Limb (tissue), 2 donors: Measurements from ENCODE around the gene CFAP46.
"Not testable (repeated sequence)": the region's sequence is repeated elsewhere in the genome, so short reads cannot be mapped to it uniquely, and the experiment has no call there.

Experiments used
- DNase-seq, 2 donors: peaks; one replicate each; pipeline ENCODE4 v3.0.0-alpha.2; 2016; ENCODE audit errors: extremely low spot score in 2 of 2

Gene CFAP46

GRCh38 chr10:132776186-132776585, 166.2 kb downstream of the CFAP46 start:
- DNase-seq, result no peak

DNA sequence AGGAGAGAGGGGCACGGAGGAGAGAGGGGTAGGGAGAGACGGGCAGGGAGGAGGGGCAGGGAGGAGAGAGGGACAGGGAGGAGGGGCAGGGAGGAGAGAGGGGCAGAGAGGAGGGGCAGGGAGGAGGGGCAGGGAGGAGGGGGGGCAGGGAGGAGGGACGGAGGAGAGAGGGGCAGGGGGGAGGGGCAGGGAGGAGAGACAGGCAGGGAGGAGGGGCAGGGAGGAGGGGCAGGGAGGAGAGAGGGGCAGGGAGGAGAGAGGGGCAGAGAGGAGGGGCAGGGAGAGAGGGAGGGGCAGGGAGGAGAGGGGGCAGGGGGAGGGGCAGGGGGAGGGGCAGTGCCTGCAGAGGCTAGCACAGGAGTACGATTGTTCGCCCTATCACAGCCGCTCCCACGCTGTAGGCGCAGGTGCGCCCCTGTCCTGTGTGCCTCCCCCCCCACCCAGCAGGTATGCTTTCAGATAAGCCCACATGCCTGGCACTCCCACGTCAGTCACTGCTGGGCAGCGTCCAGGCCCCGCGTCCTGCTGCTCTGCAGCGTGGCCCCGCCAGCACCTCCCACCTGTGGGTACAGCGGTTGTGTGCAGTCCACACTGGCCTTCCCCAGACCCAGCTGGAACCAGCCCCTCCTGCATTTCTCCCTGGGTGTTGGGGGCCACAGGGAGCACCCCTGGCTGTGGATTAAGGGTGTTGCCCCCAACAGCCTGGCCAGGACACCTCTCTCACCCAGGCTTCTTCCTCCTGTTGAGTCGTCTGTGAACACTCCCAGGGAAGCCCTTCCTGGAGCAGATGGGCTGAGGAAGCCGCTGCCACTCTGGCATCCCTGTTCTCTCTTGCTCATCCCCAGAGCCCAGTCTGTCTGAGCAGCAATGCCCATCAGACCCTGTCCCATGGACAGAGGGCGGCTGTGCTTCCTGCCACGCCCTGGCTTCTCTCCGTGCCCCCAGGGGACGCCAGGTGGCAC, 167.2 kb downstream of the CFAP46 start:
- no peak for DNase-seq

DNA sequence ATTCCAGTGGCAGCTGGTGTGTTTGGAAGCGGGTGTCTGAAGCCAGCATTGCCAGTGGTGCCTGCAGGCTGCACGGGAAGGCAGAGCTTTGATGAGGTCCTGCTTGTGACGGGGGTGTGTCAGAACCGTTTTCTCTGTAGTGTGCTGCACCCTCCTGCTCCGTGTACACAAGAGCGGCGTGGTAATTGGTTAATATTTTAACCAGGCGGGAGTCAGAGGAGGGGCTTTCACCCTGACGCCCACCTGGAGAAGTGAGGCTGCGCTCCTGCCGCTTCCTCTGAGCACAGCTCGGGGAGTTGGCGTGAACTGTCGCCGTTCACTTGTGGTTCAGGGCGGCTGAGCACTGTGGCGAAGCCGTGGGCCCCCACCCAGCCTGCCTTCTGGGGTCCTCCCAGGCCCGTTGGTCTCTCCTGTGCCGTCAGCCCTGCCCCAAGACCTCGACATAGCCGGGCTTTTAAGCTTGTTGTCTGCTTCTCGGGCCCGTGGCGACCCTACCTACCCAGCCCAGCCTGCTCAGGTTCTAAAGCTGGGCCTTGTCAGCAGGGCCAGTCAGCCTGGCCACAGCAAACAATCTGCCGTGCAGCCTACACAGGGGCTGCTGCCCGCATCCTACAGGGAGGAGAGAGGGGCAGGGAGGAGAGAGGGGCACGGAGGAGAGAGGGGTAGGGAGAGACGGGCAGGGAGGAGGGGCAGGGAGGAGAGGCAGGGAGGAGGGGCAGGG, 168.0 kb downstream of the CFAP46 start:
- no peak for DNase-seq

- not testable (repeated sequence) for DNase-seq
Measured at GRCh38 chr10:132772816-132773215, 169.6 kb downstream of the CFAP46 start.

DNA sequence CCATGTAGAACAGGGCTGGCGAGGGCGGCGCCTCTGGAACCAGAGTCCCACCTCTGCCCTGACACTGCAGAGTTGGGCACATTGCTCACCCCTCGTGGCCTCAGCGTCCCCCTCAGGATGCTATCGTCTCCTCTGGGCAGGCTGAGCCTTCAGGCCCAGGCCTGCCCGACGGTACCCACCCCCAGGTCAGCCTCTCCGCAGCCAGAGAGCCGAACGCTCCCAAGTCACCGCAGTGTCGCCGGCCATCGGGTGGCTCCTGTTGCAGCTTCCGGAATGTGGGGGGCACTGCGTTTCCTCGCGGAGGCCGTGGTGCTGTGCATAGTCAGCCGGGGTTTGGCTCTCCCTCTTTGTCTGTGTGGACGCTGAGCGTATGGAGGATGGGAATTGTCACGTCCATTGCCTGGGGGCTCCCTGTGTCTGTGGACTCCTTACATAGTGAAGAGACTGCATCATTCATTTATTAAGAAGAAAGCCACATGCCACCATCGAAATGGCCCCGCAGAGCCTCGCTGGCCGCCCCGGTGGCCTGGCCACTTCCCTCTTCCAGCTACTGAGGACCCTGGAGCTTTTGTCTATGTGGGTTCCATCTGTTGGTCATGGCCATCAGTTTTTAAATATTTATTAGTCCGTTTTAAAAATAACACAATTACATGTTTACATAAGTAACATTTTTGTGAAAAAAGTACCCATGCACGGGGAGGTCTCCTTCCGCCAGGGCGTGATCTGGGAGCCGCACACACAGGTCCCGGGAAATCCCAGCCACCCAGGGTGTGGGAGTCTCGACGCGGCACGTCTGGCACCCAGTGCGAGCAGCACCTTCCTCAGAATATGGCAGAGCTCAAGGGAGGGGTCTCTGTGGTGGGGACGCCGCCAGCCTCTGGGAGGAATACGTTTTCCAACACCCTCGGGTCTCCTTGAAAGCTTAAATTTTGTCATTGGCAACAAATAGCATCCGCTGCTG, 172.0 kb downstream of the CFAP46 start:
- DNase-seq, result no peak

DNA sequence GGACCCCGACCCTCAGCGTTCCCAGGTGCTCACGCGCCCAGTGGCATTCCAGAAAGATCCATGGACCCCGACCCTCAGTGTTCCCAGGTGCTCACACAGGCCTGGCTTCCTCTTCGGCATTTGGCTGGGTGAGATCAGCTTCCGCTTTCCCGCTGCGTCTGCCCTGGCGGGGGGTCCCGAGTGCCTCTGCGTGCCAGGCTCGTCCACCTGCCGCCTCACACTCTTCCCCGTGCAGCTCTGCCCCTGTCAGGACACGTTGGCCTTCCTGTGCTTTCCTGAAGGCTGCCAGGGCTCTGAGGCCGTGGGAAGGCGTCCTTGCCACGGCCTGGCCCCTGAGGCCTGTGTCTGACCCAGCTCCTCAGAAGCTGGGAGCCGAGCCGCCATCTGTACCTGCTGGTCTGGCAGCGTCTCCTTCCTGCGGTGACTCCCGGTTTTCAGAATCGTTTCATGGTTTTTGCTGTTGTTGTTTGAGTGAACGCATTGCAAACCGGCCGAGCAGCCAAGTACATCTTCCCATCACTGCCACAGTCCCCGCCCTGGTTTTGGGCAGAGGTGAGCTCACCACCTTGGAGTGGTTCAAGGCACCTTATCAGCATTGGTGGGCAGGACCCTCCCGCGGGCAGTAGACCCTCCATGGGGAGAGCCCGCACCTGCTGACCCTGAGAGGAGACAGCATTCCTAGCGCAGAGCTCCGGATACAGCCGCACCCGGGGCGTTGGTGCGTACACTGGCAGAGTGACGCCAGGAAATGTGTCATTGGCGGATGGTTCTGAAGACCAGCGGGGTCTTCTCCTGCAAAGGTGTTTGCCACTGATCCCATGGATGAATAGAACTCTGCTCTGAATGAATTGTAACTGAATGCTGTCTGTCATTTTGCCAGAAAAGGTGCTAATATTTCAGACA, 173.8 kb downstream of the CFAP46 start:
- no peak for DNase-seq

- DNase-seq, result no peak
Measured at GRCh38 chr10:132766291-132766690, 176.1 kb downstream of the CFAP46 start.

GRCh38 chr10:132765435-132765834, 176.9 kb downstream of the CFAP46 start:
- no peak for DNase-seq

DNA sequence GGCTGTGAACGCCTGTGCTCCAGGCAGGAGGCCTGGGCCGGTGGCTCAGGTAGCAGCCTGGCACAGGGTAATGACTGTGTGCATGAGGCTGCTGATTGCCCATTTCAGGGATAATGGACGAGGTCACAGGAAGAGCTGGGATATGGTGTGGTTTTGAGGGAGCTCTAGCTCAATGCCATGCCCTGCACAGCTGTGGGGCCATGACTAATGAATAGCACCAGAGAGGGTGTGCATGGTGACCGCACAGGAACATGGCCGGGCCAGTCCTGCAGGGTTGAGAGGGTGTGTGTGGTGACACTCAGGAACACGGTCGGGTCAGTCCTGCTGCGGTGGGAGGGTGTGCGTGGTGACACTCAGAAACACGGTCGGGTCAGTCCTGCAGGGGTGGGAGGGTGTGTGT, 178.3 kb downstream of the CFAP46 start:
- DNase-seq, result no peak

GRCh38 chr10:132763545-132763944, 178.8 kb downstream of the CFAP46 start:
- no peak for DNase-seq

GRCh38 chr10:132762267-132762666, 180.1 kb downstream of the CFAP46 start:
- DNase-seq, result no peak

GRCh38 chr10:132761395-132762060, 180.8 kb downstream of the CFAP46 start:
- DNase-seq, result no peak

DNA sequence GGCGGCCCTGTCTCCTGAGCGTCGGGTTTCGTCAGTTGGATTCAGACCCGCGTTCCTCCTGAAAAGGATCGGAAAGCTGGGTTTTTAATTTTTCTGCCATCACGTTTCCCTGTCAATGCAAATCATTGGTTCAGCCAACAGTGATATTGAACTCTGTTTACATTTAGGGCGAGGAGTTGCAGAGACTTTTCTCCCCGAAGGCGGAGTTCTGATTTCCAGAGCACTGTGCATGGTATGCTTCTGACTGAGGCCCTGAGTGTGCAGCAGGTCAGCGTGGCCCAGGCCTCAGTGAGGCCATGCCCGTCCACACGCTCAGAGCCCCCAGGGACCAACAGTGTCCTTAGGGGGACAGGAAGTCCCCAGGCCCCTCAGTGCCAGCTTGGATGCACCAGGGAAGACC, 183.5 kb downstream of the CFAP46 start:
- no peak for DNase-seq
